IMR-90 (cell line): ENCODE data around the gene BTF3L4. TPM values are rescaled to one million over a fixed set of nuclear protein-coding genes. Genes with fewer than 3 reads are reported as not detected.

Source experiments
- ATAC-seq: fragments of 200-7000 bp; cut with Tn5 transposase; 2 replicates; pipeline ENCODE4 v1.9.1; 2020; ENCODE audit warnings: low read depth, mild to moderate bottlenecking, moderate library complexity
- BruUV-seq: library from RNA; stranded (reverse); fragments of 400-500 nt; replicated peaks from 2 replicates; lab custom pipeline; 2021; lab: Mats Ljungman, UMichigan
- CTCF ChIA-PET: fragments of 300-600 bp; formaldehyde crosslinking; extraction: SDS; loops from one replicate; lab custom pipeline; 2021; ENCODE audit warnings: antibody characterized with exemption; lab: Yijun Ruan, JAX
- POLR2A ChIA-PET: fragments of 300-600 bp; sonication (Branson Sonifier 250); formaldehyde crosslinking; loops from one replicate; lab custom pipeline; 2022; ENCODE audit warnings: antibody characterized with exemption; ENCODE audit not compliant: unreplicated experiment; lab: Charles Lee
- DNase-seq: peaks from one replicate; pipeline ENCODE4 v3.0.0; 2013
- H2AFZ ChIP-seq: replicated peaks from 2 replicates; pipeline ENCODE3; 2013; ENCODE audit warnings: low read length, mild to moderate bottlenecking; ENCODE audit not compliant: poor library complexity
- H2AK5ac ChIP-seq: 2 replicates; pipeline ENCODE4 v1.6.1; 2013; ENCODE audit warnings: low read depth, low read length, inconsistent platforms
- H2AK9ac ChIP-seq: replicated peaks from 2 replicates; pipeline ENCODE3; 2013; ENCODE audit warnings: mild to moderate bottlenecking, low read depth, low read length, moderate library complexity; ENCODE audit not compliant: poor library complexity
- H2BK120ac ChIP-seq: 2 replicates; pipeline ENCODE4 v1.6.1; 2013; ENCODE audit warnings: low read depth, low read length, inconsistent platforms
- H2BK15ac ChIP-seq: 3 replicates; pipeline ENCODE4 v1.6.1; 2013; ENCODE audit warnings: low read depth, low read length, inconsistent platforms
- H2BK20ac ChIP-seq: 2 replicates; pipeline ENCODE4 v1.6.1; 2013; ENCODE audit warnings: low read depth, mild to moderate bottlenecking, inconsistent platforms, low read length, moderate library complexity
- H2BK5ac ChIP-seq: 2 replicates; pipeline ENCODE4 v1.6.1; 2013; ENCODE audit warnings: mild to moderate bottlenecking, low read depth, low read length, inconsistent platforms; ENCODE audit not compliant: poor library complexity, severe bottlenecking
- H3K14ac ChIP-seq: replicated peaks from 2 replicates; pipeline ENCODE4 v1.6.1; 2013; ENCODE audit warnings: low read depth, low read length, inconsistent platforms
- H3K18ac ChIP-seq: 2 replicates; pipeline ENCODE4 v1.6.1; 2013; ENCODE audit warnings: low read depth, low read length, control low read depth
- H3K23ac ChIP-seq: 2 replicates; pipeline ENCODE4 v1.6.1; 2013; ENCODE audit warnings: low read depth, low read length, inconsistent platforms
- H3K27ac ChIP-seq: 2 replicates; pipeline ENCODE4 v1.5.1; 2013; ENCODE audit warnings: mild to moderate bottlenecking, control low read depth, low read length; ENCODE audit not compliant: insufficient read depth
- H3K27me3 ChIP-seq: 2 replicates; pipeline ENCODE4 v1.6.1; 2013; ENCODE audit warnings: low read length; ENCODE audit not compliant: control insufficient read depth, insufficient read depth
- H3K36me3 ChIP-seq: 2 replicates; pipeline ENCODE4 v1.6.1; 2013; ENCODE audit warnings: low read length, mixed read lengths; ENCODE audit not compliant: control insufficient read depth, insufficient read depth
- H3K4ac ChIP-seq: 2 replicates; pipeline ENCODE4 v1.6.1; 2013; ENCODE audit warnings: low read depth, low read length, inconsistent platforms
- H3K4me1 ChIP-seq: 2 replicates; pipeline ENCODE4 v1.6.1; 2013; ENCODE audit warnings: low read length, mixed read lengths; ENCODE audit not compliant: control insufficient read depth, insufficient read depth
- H3K4me2 ChIP-seq: 2 replicates; pipeline ENCODE4 v1.6.1; 2013; ENCODE audit warnings: low read depth, mild to moderate bottlenecking, control low read depth, low read length, moderate library complexity
- H3K4me3 ChIP-seq: 2 replicates; pipeline ENCODE4 v1.5.1; 2013; ENCODE audit warnings: low read depth, mild to moderate bottlenecking, control low read depth, low read length, moderate library complexity; ENCODE audit not compliant: insufficient read depth
- H3K56ac ChIP-seq: 2 replicates; pipeline ENCODE4 v1.6.1; 2013; ENCODE audit warnings: low read length, inconsistent platforms; ENCODE audit not compliant: insufficient read depth; ENCODE audit errors: extremely low read depth
- H3K79me1 ChIP-seq, 2 experiments: 2 replicates each; pipeline ENCODE4 v1.6.1; 2013; ENCODE audit warnings: low read length in 2 of 2, inconsistent platforms in 1 of 2, low read depth in 1 of 2
- H3K9ac ChIP-seq: 2 replicates; pipeline ENCODE4 v1.6.1; 2013; ENCODE audit warnings: low read depth, low read length, control low read depth
- H3K9me1 ChIP-seq: 2 replicates; pipeline ENCODE4 v1.6.1; 2013; ENCODE audit warnings: low read length, inconsistent platforms; ENCODE audit not compliant: insufficient read depth
- H3K9me3 ChIP-seq: 2 replicates; pipeline ENCODE4 v1.6.1; 2013; ENCODE audit warnings: low read length; ENCODE audit not compliant: control insufficient read depth, insufficient read depth
- H4K20me1 ChIP-seq: 2 replicates; pipeline ENCODE4 v1.6.1; 2013; ENCODE audit warnings: low read length, inconsistent platforms; ENCODE audit not compliant: insufficient read depth
- H4K5ac ChIP-seq: 2 replicates; pipeline ENCODE4 v1.6.1; 2013; ENCODE audit warnings: mild to moderate bottlenecking, low read depth, low read length, control low read depth
- H4K8ac ChIP-seq, 2 experiments: 2 replicates each; pipeline ENCODE4 v1.6.1; 2013; ENCODE audit warnings: low read depth in 2 of 2, low read length in 2 of 2, control low read depth in 1 of 2, inconsistent platforms in 1 of 2
- H4K91ac ChIP-seq: 2 replicates; pipeline ENCODE4 v1.6.1; 2013; ENCODE audit warnings: low read depth, low read length, inconsistent platforms; ENCODE audit not compliant: insufficient read depth
- BHLHE40 ChIP-seq: fragments of 150-350 bp; IDR thresholded peaks from 2 replicates; pipeline ENCODE4 v1.6.1; 2016; ENCODE audit warnings: mild to moderate bottlenecking, low read depth, low read length
- CEBPB ChIP-seq: IDR thresholded peaks from 2 replicates; pipeline ENCODE4 v1.6.1; 2012; ENCODE audit warnings: low read depth, low read length, improper control_type of control experiment
- CHD1 ChIP-seq: IDR thresholded peaks from 2 replicates; pipeline ENCODE4 v1.6.1; 2012; ENCODE audit warnings: low read depth, low read length, improper control_type of control experiment
- ELK1 ChIP-seq: fragments of 150-350 bp; IDR thresholded peaks from 2 replicates; pipeline ENCODE4 v1.6.1; 2016; ENCODE audit warnings: low read depth, mild to moderate bottlenecking, low read length, moderate library complexity, borderline replicate concordance
- FOS ChIP-seq: fragments of 150-350 bp; IDR thresholded peaks from 2 replicates; pipeline ENCODE4 v1.6.1; 2016; ENCODE audit warnings: low read depth, low read length
- MAZ ChIP-seq: IDR thresholded peaks from 2 replicates; pipeline ENCODE4 v1.6.1; 2012; ENCODE audit warnings: low read depth, mild to moderate bottlenecking, low read length, improper control_type of control experiment, moderate library complexity, borderline replicate concordance
- MXI1 ChIP-seq: IDR thresholded peaks from 2 replicates; pipeline ENCODE4 v1.6.1; 2012; ENCODE audit warnings: low read depth, mild to moderate bottlenecking, low read length, moderate library complexity, borderline replicate concordance
- NFE2L2 ChIP-seq: fragments of 150-350 bp; IDR thresholded peaks from 2 replicates; pipeline ENCODE4 v1.6.1; 2016; ENCODE audit warnings: low read depth, mild to moderate bottlenecking, low read length
- POLR2A ChIP-seq: IDR thresholded peaks from 2 replicates; pipeline ENCODE4 v1.6.1; 2012; ENCODE audit warnings: mild to moderate bottlenecking, low read depth, low read length
- RAD21 ChIP-seq: IDR thresholded peaks from 2 replicates; pipeline ENCODE4 v1.6.1; 2012; ENCODE audit warnings: low read length, improper control_type of control experiment
- RCOR1 ChIP-seq: IDR thresholded peaks from 2 replicates; pipeline ENCODE4 v1.6.1; 2012; ENCODE audit warnings: mild to moderate bottlenecking, low read length, improper control_type of control experiment; ENCODE audit not compliant: insufficient replicate concordance
- RFX5 ChIP-seq: IDR thresholded peaks from 2 replicates; pipeline ENCODE4 v1.8.0; 2012; ENCODE audit warnings: low read depth, mild to moderate bottlenecking, low read length, moderate library complexity
- SMC3 ChIP-seq: fragments of 150-350 bp; IDR thresholded peaks from 2 replicates; pipeline ENCODE4 v1.6.1; 2016; ENCODE audit warnings: low read depth, mild to moderate bottlenecking, antibody characterized with exemption, low read length, moderate library complexity
- WGBS, 2 experiments: methylation state at CpG; one replicate each; pipeline versions ENCODE4 v1.1.5 to v1.1.7; 2013; ENCODE audit warnings: missing lambda C conversion rate in 2 of 2; ENCODE audit not compliant: insufficient read length in 1 of 2; ENCODE audit errors: extremely low coverage in 2 of 2; 5-methylcytosine and 5-hydroxymethylcytosine counted together
- dilution Hi-C: fragments of 300-500 bp; cut with HindIII; formaldehyde crosslinking; loops from one replicate; pipeline ENCODE4 v1.14.3; 2018; ENCODE audit warnings: low sequenced_read_pairs; ENCODE audit not compliant: unreplicated experiment
- in situ Hi-C: fragments of 300-500 bp; cut with MboI; formaldehyde crosslinking; loops from 3 replicates; pipeline ENCODE4 v1.14.3; 2019; ENCODE audit warnings: low sequenced_read_pairs, inconsistent platforms, mixed read lengths
- intact Hi-C: fragments of 100-400 bp; cut with micrococcal nuclease; formaldehyde crosslinking; loops from 2 replicates; pipeline ENCODE4 v1.10.0; 2022
- polyA plus RNA-seq, 3 experiments: library from polyadenylated mRNA; depleted of rRNA; stranded (reverse); fragments of >200 nt; gene quantifications; 2 replicates each; pipeline ENCODE4 v1.2.3, GENCODE V29; 2012; ENCODE audit warnings: low replicate concordance in 1 of 3
- total RNA-seq: library from RNA; depleted of rRNA; stranded (reverse); fragments of >200 nt; gene quantifications from 2 replicates; pipeline ENCODE4 v1.2.3, GENCODE V29; 2012
- TF ChIP-seq, protein P1 (sequence below): conservative IDR thresholded peaks from 2 replicates; pipeline ENCODE4 v1.5.1; 2012; ENCODE audit warnings: mild to moderate bottlenecking, low read depth, low read length, improper control_type of control experiment

Gene BTF3L4
- total and polyA plus RNA-seq, 2 of the 4 experiments (the other 2 are of a cell fraction) = 34.5 to 41.2 TPM

- H3K4me3 ChIP-seq = peak overlapping the region; percentile 84; the same call in 1 of the 2 replicates
- H2BK120ac ChIP-seq = no peak overlapping the region
- H4K20me1 ChIP-seq = peaks cover 13% of the 10 kb centered on the region; the same call in 1 of the 2 replicates
- no peak overlapping the region for H4K5ac ChIP-seq
- ATAC-seq (no peak), DNase-seq (no peak)
- no peak overlapping the region; the same call in 1 of the 2 replicates for H3K9ac ChIP-seq
- no peaks in the 10 kb centered on the region for H3K27me3 ChIP-seq
- no peak overlapping the region for H3K18ac ChIP-seq
- H3K4me2 ChIP-seq = peak overlapping the region; percentile 93
- in situ Hi-C loops = no loop called here
- H4K91ac ChIP-seq = no peak overlapping the region
- no peak overlapping the region for H3K27ac ChIP-seq
- H2BK15ac ChIP-seq = no peak overlapping the region
- dilution Hi-C loops = no loop called here
- no peak overlapping the region for H2BK20ac ChIP-seq
- ChIA-PET CTCF (interaction anchor here (0.6 kb wide), 1 partner anchor 33 kb away, joined by 3 read pairs; no protein-coding TSS in a partner anchor), POLR2A (no interaction called here)
- BruUV-seq = no TSS peak
- H2AK9ac ChIP-seq = no peak overlapping the region
- 0 out of 2 replicates have a peak overlapping the region, but pooled peaks have one; percentile 76 for H3K23ac ChIP-seq
- H2BK5ac ChIP-seq = no peak overlapping the region
- no peaks in the 10 kb centered on the region for H3K9me3 ChIP-seq
- no peak overlapping the region for H3K56ac ChIP-seq
- no peak overlapping the region for H3K4ac ChIP-seq
- no peak overlapping the region for H2AFZ ChIP-seq
- no peaks in the 10 kb centered on the region for H3K9me1 ChIP-seq
- peaks cover 7% of the 10 kb centered on the region for H3K36me3 ChIP-seq
- no peak overlapping the region; a peak in 1 of 4 replicates for H4K8ac ChIP-seq
- H3K4me1 ChIP-seq = peaks cover 2% of the 10 kb centered on the region; the same call in 1 of the 2 replicates
- H3K79me1 ChIP-seq = peaks cover 28 to 67% of the 10 kb centered on the region in 2 experiments
- H3K14ac ChIP-seq = 0 out of 2 replicates have a peak overlapping the region, but pooled peaks have one; percentile 89
- intact Hi-C loops = no loop called here
- TF ChIP-seq SMC3 = no peak
- no peak for TF ChIP-seq CHD1
- TF ChIP-seq RCOR1 = no peak
- no peak for TF ChIP-seq MXI1
- TF ChIP-seq RFX5 = no peak
- no peak for TF ChIP-seq ELK1
- no peak for TF ChIP-seq RAD21
- TF ChIP-seq MAZ = no peak
- TF ChIP-seq, protein P1, sequence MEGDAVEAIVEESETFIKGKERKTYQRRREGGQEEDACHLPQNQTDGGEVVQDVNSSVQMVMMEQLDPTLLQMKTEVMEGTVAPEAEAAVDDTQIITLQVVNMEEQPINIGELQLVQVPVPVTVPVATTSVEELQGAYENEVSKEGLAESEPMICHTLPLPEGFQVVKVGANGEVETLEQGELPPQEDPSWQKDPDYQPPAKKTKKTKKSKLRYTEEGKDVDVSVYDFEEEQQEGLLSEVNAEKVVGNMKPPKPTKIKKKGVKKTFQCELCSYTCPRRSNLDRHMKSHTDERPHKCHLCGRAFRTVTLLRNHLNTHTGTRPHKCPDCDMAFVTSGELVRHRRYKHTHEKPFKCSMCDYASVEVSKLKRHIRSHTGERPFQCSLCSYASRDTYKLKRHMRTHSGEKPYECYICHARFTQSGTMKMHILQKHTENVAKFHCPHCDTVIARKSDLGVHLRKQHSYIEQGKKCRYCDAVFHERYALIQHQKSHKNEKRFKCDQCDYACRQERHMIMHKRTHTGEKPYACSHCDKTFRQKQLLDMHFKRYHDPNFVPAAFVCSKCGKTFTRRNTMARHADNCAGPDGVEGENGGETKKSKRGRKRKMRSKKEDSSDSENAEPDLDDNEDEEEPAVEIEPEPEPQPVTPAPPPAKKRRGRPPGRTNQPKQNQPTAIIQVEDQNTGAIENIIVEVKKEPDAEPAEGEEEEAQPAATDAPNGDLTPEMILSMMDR = no peak
- TF ChIP-seq FOS = no peak
- TF ChIP-seq CEBPB = no peak
- no peak for TF ChIP-seq BHLHE40
- TF ChIP-seq NFE2L2 = no peak
- no peak for TF ChIP-seq POLR2A
- H2AK5ac ChIP-seq = no peak overlapping the region
- WGBS, 2 experiments = no CpG with 5 or more reads among the region's 1 CpG
These were observed 2.2 kb upstream of the BTF3L4 start for GRCh38 chr1:52053862-52054261.
